ENCODE data around the gene MAMDC2.

Gene MAMDC2

DNA sequence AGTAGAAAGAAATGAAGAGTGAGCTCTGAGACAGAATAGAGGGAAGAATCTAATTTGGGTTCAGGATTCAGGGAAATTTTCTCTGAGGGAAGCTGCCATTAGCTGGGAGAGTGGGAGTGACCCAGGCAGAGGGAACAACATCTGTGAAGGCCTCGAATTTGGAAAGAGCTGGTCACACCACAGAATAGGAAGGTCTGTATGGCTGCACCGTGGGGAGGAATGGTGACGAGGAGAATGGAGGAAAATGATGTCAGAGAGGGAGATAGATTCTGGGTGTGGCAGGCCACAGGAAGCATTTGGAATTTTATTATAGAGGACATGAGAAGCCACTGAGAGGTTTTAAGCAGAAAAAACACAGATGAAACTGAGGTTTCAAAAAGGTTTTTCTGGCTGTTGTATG is 98.5 kb downstream of the MAMDC2 start:
- TF ChIP-seq, protein P1, sequence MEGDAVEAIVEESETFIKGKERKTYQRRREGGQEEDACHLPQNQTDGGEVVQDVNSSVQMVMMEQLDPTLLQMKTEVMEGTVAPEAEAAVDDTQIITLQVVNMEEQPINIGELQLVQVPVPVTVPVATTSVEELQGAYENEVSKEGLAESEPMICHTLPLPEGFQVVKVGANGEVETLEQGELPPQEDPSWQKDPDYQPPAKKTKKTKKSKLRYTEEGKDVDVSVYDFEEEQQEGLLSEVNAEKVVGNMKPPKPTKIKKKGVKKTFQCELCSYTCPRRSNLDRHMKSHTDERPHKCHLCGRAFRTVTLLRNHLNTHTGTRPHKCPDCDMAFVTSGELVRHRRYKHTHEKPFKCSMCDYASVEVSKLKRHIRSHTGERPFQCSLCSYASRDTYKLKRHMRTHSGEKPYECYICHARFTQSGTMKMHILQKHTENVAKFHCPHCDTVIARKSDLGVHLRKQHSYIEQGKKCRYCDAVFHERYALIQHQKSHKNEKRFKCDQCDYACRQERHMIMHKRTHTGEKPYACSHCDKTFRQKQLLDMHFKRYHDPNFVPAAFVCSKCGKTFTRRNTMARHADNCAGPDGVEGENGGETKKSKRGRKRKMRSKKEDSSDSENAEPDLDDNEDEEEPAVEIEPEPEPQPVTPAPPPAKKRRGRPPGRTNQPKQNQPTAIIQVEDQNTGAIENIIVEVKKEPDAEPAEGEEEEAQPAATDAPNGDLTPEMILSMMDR (IDR thresholded peaks at IDR 0.05; ENCODE audit: low read depth, low read length) = no peak
- H3K4me3 ChIP-seq (replicated peaks in 1 of 2; ENCODE audit: low read depth in 2 of 2, low read length in 2 of 2) = no peak overlapping the region
- DNase-seq (ENCODE audit: low read depth in 2 of 2) = no peak

DNA sequence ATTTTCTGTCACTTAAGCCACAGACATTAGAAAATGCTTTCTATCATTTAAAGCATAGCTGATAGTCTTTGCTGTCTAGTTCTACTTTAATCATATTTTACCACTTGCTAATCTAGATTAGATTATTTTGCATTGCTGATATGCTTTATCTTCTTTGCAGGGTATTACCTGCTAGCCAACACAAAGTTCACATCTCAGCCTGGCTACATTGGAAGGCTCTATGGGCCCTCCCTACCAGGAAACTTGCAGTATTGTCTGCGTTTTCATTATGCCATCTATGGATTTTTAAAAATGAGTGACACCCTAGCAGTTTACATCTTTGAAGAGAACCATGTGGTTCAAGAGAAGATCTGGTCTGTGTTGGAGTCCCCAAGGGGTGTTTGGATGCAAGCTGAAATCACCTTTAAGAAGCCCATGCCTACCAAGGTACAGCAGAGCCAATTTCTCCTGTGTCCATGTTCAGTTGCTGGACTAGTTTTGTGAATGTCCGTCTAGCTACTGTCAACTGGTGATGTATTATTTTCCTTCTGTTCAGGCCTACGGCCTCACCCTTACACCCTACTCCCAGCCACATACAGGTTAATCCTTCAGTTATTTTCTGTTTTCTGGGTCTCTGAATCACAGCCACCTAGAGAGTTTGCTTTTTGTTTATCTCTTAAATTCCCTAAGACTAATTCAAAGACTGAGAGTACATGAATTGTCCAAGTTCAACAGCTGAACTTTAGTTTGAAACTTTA is 99.9 kb downstream of the MAMDC2 start:
- TF ChIP-seq, protein P1 (IDR thresholded peaks at IDR 0.05; ENCODE audit: low read depth, low read length) = no peak
- DNase-seq (ENCODE audit: low read depth in 2 of 2) = no peak
- no peak overlapping the region for H3K4me3 ChIP-seq (replicated peaks in 1 of 2; ENCODE audit: low read depth in 2 of 2, low read length in 2 of 2)

DNA sequence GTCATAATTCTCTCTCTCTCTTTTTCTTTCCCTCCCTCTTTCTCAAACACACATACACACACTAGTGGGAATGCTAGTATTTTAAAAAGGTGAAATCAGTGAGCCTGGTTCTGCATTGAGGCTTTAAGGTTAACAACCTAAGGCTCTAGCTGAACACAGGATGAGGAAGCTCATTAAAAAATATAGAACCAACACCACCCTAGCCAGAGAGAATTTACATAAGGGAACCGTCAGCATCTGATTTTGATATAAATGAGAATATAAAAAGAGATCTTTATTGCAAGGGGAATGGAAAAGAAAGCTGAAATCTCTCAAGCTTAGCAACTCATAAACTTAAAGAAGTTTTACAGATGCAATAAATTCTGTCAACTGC is 100.5 kb downstream of the MAMDC2 start:
- no peak overlapping the region for H3K4me3 ChIP-seq (replicated peaks in 1 of 2; ENCODE audit: low read depth in 2 of 2, low read length in 2 of 2)
- TF ChIP-seq, protein P1 (IDR thresholded peaks at IDR 0.05; ENCODE audit: low read depth, low read length) = no peak
- no peak for DNase-seq (ENCODE audit: low read depth in 2 of 2)

DNA sequence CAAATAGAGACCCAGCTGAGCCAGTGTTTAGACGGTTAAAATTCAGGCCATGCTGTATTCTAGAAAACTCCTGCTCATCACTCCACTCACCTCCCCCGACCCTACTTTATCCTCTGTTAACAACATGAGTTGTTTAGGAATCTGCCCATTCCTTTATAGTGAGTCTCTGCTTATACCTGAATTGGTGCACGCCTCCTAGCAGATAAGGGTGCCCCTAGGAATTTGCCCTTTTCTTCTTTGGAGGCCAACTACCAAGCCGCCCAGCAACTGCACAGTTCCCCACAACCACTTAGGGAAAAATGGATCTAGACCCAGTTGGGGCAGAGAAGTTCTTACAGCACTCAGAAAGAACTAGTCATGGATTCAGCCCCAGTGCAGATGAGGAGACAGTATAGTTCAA is 102.3 kb downstream of the MAMDC2 start:
- TF ChIP-seq, protein P1 (IDR thresholded peaks at IDR 0.05; ENCODE audit: low read depth, low read length) = no peak
- H3K4me3 ChIP-seq (replicated peaks in 1 of 2; ENCODE audit: low read depth in 2 of 2, low read length in 2 of 2) = no peak overlapping the region
- DNase-seq (ENCODE audit: low read depth in 2 of 2) = no peak

DNA sequence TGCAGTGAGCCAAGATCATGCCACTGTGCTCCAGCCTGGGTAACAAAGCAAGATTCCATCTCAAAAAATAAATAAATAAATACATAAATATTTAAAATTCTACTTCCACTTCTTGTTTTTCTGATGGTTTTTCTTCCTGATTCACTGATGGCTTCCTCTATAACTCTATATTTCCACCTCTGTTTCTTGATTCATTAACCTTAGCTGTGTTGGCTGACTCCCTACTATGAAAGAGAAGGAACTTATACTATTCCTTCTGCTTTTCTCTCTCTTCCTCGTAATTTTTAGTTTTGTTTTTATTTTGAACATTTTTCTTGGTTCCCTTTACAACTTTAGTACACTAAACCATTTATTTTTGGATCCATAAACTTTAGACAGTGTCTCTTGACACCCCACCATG is 103.5 kb downstream of the MAMDC2 start:
- no peak overlapping the region for H3K4me3 ChIP-seq (replicated peaks in 1 of 2; ENCODE audit: low read depth in 2 of 2, low read length in 2 of 2)
- DNase-seq (ENCODE audit: low read depth in 2 of 2) = no peak
- TF ChIP-seq, protein P1 (IDR thresholded peaks at IDR 0.05; ENCODE audit: low read depth, low read length) = no peak

DNA sequence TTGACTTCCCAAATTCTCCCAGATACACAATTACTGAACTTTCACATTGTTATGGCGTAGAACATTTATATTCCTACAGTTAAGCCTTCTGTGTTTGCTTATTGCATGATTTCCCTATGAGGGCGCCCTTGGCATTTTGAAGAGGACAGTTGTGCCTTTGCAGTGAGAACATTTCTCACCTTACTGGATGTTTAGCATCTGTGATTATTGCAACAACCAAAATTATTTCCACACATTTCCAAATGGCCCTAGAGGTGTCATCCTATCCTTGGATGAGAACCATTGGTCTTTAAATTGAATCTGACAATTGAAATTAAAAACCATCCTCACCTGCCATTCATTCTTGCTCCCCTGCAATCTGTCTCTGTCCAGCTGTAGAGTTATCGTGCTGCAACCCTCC is 104.0 kb downstream of the MAMDC2 start:
- H3K4me3 ChIP-seq (replicated peaks in 1 of 2; ENCODE audit: low read depth in 2 of 2, low read length in 2 of 2) = no peak overlapping the region
- TF ChIP-seq, protein P1 (IDR thresholded peaks at IDR 0.05; ENCODE audit: low read depth, low read length) = no peak
- no peak for DNase-seq (ENCODE audit: low read depth in 2 of 2)

DNA sequence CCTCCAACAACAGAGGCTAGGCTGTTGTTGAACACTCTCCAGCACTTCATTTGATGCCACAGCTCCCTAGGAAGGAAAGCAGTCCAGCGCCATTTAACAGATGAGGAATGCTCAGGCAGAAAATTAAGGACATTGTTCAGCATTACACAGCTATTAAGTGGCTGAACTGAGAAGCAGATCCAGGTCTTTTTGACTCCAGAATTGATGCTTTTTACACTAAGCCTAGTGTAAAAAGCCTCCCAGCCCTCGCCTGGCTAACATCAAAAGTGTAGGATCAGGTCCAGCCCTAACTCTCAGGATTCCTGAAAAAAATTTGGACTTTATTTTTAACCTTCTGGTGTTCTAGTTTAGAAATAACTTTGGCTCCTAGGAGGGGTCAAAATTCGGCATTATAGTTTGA is 108.7 kb downstream of the MAMDC2 start:
- H3K4me3 ChIP-seq (replicated peaks in 1 of 2; ENCODE audit: low read depth in 2 of 2, low read length in 2 of 2) = no peak overlapping the region
- TF ChIP-seq, protein P1 (IDR thresholded peaks at IDR 0.05; ENCODE audit: low read depth, low read length) = no peak
- DNase-seq (ENCODE audit: low read depth in 2 of 2) = no peak
